Activated naive CD4-positive, alpha-beta T cell treated with anti-CD3 and anti-CD28 coated beads, Interleukin-2, amount 10 ng/mL, durations not matched to agents 7 days and 5 days (primary cell): ENCODE measurements around the gene OSBPL2.

Experiments used
- CTCF ChIA-PET: fragments of 350-600 bp; sonication (Branson Sonifier 250); formaldehyde crosslinking; loops from one replicate; lab custom pipeline; 2021; ENCODE audit warnings: antibody characterized with exemption; lab: Charles Lee
- DNase-seq: peaks from one replicate; pipeline ENCODE4 v3.0.0-alpha.2; 2020
- H3K27ac Mint-ChIP-seq: one replicate; pipeline ENCODE4 v1.8.0; 2021; ENCODE audit warnings: mild to moderate bottlenecking, moderate library complexity, mixed read lengths
- H3K27me3 Mint-ChIP-seq: one replicate; pipeline ENCODE4 v1.8.0; 2021; ENCODE audit warnings: mild to moderate bottlenecking, mixed read lengths
- H3K36me3 Mint-ChIP-seq: one replicate; pipeline ENCODE4 v1.8.0; 2021; ENCODE audit warnings: mixed read lengths
- H3K4me1 Mint-ChIP-seq: one replicate; pipeline ENCODE4 v1.8.0; 2021; ENCODE audit warnings: mixed read lengths
- H3K4me3 Mint-ChIP-seq: one replicate; pipeline ENCODE4 v1.8.0; 2021; ENCODE audit warnings: mild to moderate bottlenecking, moderate library complexity, mixed read lengths
- H3K9me3 Mint-ChIP-seq: one replicate; pipeline ENCODE4 v1.8.0; 2021; ENCODE audit warnings: mixed read lengths

Gene OSBPL2

DNA sequence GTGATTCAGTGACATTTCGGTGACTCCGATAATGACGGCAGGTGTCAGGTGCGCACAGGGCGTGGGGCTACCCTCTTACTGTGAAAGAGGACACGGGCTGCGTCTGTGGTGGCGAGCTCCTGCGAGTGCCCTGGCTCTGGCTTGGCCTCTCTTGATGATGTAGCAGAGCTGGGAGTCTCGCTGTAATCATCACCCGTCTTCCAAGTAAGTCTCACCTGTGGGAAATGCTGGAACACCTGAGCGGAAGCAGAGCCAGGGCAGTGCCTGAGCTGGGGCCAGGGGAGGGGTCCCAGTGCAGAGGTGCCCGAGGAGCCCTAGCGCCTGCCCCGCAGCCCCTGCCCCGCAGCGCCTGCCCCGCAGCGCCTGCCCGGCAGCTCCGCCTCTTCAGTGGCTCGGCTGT lies 4.8 kb downstream of the OSBPL2 start:
- peaks cover 38% of the 10 kb centered on the region for H3K4me1 Mint-ChIP-seq

DNA sequence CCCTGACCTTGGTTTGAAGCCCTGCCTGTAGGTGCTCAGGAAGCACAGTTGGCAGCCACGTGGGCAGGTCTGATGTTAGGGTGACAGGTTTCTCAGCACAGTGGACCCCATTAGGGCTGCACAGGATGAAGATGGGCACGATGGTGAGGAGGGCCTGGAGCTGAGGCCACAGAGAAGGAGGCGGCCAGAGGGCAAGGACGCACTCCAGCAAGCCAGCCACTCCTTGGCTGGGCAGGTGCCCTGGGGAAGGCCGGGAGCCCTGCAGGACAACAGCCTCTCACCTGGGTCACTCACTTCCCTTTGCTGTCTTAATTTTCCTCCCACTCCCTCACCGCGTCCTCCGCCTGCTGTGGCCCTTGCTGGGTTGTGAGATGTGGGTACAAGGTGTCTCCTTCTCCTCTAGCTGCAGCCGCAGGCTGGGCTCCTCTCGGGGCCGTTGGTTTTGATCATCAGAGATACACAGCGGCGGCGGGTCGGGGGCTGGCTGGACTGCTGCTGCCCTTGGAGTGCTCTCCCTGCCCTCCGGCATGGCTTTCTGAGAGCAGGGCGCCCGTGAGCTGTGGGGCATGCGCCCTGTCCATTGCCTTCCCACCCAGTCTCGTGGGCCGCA lies 5.7 kb downstream of the OSBPL2 start:
- no peaks in the 10 kb centered on the region for H3K27me3 Mint-ChIP-seq
- CTCF ChIA-PET = no interaction called here
- no peak overlapping the region for H3K27ac Mint-ChIP-seq
- H3K36me3 Mint-ChIP-seq = peaks cover 6% of the 10 kb centered on the region
- no peak for DNase-seq
- H3K4me1 Mint-ChIP-seq = peaks cover 36% of the 10 kb centered on the region
- no peaks in the 10 kb centered on the region for H3K9me3 Mint-ChIP-seq
- no peak overlapping the region for H3K4me3 Mint-ChIP-seq

More for the DNA sequence above, 4.8 kb downstream of the OSBPL2 start:
- H3K9me3 Mint-ChIP-seq = no peaks in the 10 kb centered on the region
- no peak overlapping the region for H3K4me3 Mint-ChIP-seq
- DNase-seq = no peak
- H3K36me3 Mint-ChIP-seq = peaks cover 6% of the 10 kb centered on the region
- H3K27ac Mint-ChIP-seq = no peak overlapping the region
- CTCF ChIA-PET = no interaction called here
- H3K27me3 Mint-ChIP-seq = no peaks in the 10 kb centered on the region

DNA sequence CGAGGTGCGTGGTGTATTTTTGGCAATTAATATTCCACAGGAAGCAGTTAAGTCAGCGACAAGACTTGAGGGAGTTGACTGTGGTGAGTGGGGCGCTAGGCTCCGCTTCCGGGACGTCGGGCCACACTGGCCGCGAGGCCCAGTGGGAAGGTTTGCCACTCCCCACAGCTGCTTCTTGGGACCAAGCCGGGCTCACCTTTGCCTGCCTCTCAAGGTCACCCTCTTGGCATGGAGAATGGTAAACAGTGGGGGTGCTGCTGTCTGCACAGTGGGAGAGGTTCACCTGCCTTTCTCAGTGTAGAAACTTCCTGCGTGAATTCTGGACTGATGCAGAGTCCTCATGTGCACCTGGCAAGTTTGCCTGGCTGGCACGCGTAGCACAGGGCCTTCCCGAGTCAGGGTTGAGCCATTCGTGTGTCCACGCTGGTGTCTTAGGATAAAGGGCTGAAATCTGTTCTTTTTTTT lies 6.4 kb downstream of the OSBPL2 start:
- peaks cover 29% of the 10 kb centered on the region for H3K4me1 Mint-ChIP-seq
- H3K27me3 Mint-ChIP-seq = no peaks in the 10 kb centered on the region
- DNase-seq = no peak
- no peak overlapping the region for H3K27ac Mint-ChIP-seq
- no peaks in the 10 kb centered on the region for H3K9me3 Mint-ChIP-seq
- H3K36me3 Mint-ChIP-seq = peaks cover 5% of the 10 kb centered on the region
- CTCF ChIA-PET = no interaction called here
- H3K4me3 Mint-ChIP-seq = no peak overlapping the region

DNA sequence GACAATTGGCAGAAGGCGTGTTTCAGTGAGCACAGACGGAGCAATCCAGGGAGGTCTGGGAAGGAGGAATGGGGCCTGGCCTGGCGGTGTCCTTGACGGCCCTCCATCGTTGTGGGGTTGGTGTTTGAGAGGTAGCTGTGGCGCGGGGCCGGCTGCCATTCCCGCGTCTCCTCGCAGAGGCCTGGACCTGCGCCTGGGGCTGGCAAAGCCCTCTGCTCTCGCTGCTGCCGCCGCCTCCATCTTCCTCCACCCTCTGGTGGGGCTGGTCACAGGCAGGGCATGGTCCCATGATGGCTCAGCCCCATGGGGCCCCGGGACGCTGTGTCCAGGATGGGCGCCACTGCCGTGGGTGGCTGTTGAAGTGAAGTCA lies 7.6 kb downstream of the OSBPL2 start:
- DNase-seq = no peak
- Mint-ChIP-seq H3K4me1 (peaks cover 18% of the 10 kb centered on the region), H3K27ac (no peak overlapping the region), H3K9me3 (no peaks in the 10 kb centered on the region), H3K36me3 (peaks cover 5% of the 10 kb centered on the region), H3K27me3 (no peaks in the 10 kb centered on the region), H3K4me3 (no peak overlapping the region)
- CTCF ChIA-PET = no interaction called here

DNA sequence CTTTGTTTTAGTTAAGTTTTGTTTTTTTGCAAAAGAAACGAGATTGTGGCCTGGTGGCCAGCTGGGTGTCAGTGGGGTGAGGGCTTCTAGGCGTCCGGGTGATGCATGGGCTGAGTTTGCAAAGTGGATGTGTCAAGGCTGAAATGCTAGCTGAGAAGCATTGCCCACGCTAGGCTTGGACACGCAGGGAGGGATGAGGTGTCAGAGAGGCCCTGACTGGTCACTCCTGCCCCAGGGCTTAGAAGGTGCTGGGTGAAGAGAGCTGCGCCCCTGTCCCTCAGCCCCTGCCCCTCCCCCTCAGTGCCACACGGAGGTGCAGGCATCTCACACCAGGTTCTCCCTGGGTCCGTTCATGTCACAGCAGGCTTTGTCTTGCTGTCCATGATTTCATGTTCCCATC lies 8.1 kb downstream of the OSBPL2 start:
- Mint-ChIP-seq H3K27ac (no peak overlapping the region), H3K4me1 (peaks cover 15% of the 10 kb centered on the region), H3K27me3 (no peaks in the 10 kb centered on the region)

DNA sequence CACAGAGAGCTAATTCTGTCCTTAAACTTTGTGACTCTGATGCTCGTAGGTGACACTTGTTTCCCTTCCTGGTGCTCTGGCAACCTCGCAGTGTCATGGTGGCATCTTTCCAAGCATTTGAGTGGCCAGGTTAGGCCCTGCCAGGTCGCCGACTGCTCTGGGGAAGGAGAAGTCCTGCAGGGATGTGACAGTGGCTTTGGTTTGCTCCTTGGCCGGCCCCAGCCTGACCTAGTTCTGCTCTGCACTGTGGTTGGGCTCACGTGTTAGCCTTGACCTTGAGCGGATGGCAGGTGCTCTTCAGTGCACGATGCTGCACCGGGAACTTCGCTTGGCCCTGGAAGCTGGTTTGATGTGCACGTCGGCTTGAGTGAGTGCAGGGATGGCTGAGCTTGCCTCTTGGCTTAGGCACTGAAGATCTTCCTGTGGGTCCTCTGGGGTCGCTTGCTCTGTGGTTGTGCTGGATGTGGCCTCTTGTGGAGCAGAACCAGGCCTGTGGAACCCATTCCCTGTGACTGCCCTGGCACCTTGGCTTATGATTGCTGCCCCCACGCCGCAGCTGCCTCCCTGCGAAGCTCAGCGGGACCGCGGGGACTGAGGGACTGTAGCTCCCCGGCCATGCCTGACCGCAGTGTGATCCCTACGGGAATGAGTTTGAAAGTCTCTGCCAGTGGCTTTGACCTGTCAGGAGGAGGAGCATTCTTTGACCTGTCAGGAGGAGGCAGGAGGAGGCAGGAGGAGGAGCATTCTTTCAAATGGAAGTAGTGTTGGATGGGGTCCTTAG lies 8.7 kb downstream of the OSBPL2 start:
- Mint-ChIP-seq H3K36me3 (no peaks in the 10 kb centered on the region), H3K4me1 (peaks cover 9% of the 10 kb centered on the region), H3K27ac (no peak overlapping the region), H3K4me3 (no peak overlapping the region), H3K27me3 (no peaks in the 10 kb centered on the region), H3K9me3 (no peaks in the 10 kb centered on the region)
- no peak for DNase-seq
- CTCF ChIA-PET = no interaction called here

More for the DNA sequence above, 8.1 kb downstream of the OSBPL2 start:
- Mint-ChIP-seq H3K4me3 (no peak overlapping the region), H3K9me3 (no peaks in the 10 kb centered on the region), H3K36me3 (peaks cover 4% of the 10 kb centered on the region)
- CTCF ChIA-PET = no interaction called here
- no peak for DNase-seq

- Mint-ChIP-seq H3K4me1 (peaks cover 9% of the 10 kb centered on the region), H3K9me3 (no peaks in the 10 kb centered on the region), H3K27me3 (no peaks in the 10 kb centered on the region), H3K4me3 (no peak overlapping the region), H3K27ac (no peak overlapping the region), H3K36me3 (no peaks in the 10 kb centered on the region)
- no peak for DNase-seq
- CTCF ChIA-PET = no interaction called here
Observed at GRCh38 chr20:62248890-62249560, 10.7 kb downstream of the OSBPL2 start.

DNA sequence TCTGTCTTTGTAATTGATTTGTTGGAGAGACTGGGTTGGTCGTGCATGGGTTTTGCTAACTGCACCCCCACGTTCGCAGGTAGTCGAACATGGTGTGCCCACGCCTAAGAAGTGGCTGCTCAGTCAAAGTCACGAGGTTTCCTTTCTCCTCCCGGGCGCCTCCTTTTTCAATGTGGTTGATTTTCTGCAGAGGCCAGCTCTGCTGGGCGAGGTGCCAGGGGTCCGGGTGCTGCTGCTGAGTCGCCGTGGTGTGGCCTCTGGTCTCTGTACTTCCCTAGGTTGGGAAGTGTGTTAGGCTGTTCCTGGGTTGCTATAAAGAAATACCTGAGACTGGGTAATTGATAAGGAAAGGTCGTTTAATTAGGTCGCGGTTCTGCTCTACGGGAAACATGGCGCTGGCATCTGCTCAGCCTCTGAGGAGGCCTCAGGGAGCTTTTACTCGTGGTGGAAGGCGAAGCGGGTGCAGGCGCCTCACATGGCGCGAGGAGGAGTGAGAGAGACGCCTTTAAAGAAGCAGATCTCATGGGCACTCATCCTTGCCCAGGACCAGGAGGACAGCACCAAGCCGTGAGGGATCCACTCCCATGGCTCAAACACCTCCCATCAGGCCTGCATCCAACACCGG lies 14.1 kb downstream of the OSBPL2 start:
- Mint-ChIP-seq H3K4me3 (no peak overlapping the region), H3K36me3 (peaks cover 4% of the 10 kb centered on the region), H3K27ac (no peak overlapping the region), H3K27me3 (no peaks in the 10 kb centered on the region), H3K4me1 (no peaks in the 10 kb centered on the region), H3K9me3 (no peaks in the 10 kb centered on the region)
- no peak for DNase-seq
- CTCF ChIA-PET = no interaction called here

DNA sequence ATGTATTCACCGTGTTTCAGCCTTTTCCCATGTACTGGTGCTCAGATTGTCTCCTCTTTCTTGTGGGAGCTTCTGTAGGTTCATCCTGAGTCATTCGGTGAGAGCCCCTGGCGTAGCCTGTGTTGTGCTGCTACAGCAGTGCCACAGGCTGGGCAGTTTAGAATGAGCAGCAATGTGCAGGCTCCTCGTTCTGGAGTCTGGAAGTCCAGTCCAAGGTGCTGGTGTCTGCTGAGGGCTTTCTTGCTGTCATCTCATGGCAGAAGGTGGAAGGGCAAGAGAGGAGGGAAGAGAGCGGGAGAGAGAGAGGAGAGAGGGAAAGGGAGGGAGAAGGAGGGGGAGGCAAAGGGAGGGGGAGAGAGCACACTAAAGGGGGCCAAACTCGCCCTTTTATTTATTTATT lies 15.1 kb downstream of the OSBPL2 start:
- CTCF ChIA-PET = no interaction called here
- no peak for DNase-seq
- H3K27ac Mint-ChIP-seq = no peak overlapping the region
- H3K36me3 Mint-ChIP-seq = peaks cover 4% of the 10 kb centered on the region
- H3K27me3 Mint-ChIP-seq = no peaks in the 10 kb centered on the region
- H3K9me3 Mint-ChIP-seq = no peaks in the 10 kb centered on the region
- no peak overlapping the region for H3K4me3 Mint-ChIP-seq
- no peaks in the 10 kb centered on the region for H3K4me1 Mint-ChIP-seq

DNA sequence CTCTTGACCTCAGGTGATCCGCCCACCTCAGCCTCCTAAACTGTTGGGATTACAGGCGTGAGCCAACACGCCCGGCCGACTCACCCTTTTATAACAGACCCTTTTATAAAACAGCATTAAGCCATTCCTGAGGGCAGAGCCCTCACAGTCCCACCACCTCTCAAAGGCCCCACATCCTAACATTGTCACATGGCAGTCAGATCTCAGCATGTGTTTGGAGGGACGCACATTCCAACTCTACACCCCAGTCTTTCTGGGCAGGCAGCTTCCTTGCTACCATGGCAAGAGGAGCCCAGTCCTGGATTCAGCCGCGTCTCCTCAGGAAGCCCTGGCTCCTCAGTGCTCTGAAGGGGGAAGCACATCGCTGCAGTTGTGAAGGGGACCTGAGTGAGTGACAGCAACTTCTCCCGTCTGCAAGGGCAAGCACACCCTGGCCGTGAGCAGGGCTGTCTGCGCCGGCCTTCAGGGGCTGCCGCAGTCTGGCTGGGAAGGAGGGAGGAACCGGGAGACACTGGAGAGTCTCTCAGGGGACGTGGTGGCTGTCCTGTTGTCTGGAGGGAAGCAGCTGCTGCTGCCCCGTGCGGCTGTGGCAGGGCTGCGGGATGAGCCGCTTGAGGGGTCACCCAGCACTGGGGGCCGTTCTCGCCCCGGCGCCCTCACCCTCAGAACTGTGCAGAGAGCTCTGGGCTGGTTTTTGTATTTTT lies 15.9 kb downstream of the OSBPL2 start:
- H3K4me1 Mint-ChIP-seq = no peaks in the 10 kb centered on the region

GRCh38 chr20:62255976-62256375 lies 17.7 kb downstream of the OSBPL2 start:
- no peak overlapping the region for H3K27ac Mint-ChIP-seq
- CTCF ChIA-PET = no interaction called here
- H3K36me3 Mint-ChIP-seq = peaks cover 5% of the 10 kb centered on the region
- no peaks in the 10 kb centered on the region for H3K4me1 Mint-ChIP-seq
- no peak overlapping the region for H3K4me3 Mint-ChIP-seq
- DNase-seq = no peak
- H3K9me3 Mint-ChIP-seq = no peaks in the 10 kb centered on the region
- H3K27me3 Mint-ChIP-seq = no peaks in the 10 kb centered on the region

More for the DNA sequence above, 15.9 kb downstream of the OSBPL2 start:
- H3K4me3 Mint-ChIP-seq = no peak overlapping the region
- H3K9me3 Mint-ChIP-seq = no peaks in the 10 kb centered on the region
- no peaks in the 10 kb centered on the region for H3K27me3 Mint-ChIP-seq
- CTCF ChIA-PET = no interaction called here
- no peak for DNase-seq
- H3K27ac Mint-ChIP-seq = no peak overlapping the region
- H3K36me3 Mint-ChIP-seq = peaks cover 5% of the 10 kb centered on the region

DNA sequence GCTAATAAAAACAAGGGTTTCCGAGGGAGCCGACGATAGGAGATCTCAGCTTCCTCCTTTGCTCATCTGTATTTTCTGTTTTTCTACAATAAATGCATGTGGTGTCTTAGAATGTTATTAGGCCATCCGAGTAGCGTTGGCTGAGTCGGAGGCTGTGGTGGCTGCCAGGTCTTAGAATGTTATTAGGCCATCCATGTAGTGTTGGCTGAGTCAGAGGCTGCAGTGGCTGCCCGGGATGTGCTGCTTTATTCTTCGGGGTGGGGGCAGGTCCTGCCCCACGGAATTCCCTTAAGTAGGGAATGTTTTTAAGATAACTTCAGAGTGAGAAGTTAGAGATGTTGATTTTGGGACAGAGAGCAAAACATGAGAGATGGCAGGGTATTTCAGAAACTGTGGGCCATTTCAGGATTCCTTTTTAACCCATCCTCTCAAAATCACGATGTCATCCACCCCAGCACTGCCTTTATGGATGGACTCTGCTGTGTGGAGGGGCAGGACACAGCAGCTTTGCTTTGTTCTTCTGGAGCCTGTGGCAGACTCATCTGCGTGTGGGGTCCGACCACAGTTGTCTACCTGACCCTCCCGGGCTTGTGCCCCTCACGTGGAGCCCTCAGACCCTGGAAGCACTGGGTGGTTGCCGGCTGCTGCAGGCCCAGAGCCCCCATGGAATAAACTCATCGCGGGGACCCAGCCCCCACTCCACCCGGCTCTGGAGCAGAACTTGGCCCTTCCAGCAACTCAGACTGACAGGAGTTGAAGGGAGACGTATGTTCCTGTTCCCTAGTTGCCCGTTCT lies 20.4 kb downstream of the OSBPL2 start:
- Mint-ChIP-seq H3K4me1 (no peaks in the 10 kb centered on the region), H3K27ac (no peak overlapping the region), H3K27me3 (no peaks in the 10 kb centered on the region), H3K4me3 (no peak overlapping the region), H3K9me3 (no peaks in the 10 kb centered on the region), H3K36me3 (peaks cover 7% of the 10 kb centered on the region)
- no peak for DNase-seq
- CTCF ChIA-PET = no interaction called here

DNA sequence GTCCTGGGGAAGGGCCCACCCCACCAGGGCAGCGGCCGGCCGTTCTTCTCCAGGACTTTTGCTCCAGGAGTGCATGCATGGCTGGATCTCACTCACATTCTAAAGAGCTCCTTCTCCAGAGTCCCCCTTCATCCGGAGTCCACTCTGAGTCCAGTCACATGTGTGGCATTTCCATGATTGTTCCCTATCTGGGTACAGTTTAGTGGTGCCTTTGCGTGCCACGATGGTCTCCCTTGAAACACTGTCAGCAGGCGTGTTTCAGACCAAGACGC lies 20.9 kb downstream of the OSBPL2 start:
- Mint-ChIP-seq H3K9me3 (no peaks in the 10 kb centered on the region), H3K27ac (no peak overlapping the region), H3K4me1 (no peaks in the 10 kb centered on the region), H3K27me3 (no peaks in the 10 kb centered on the region), H3K36me3 (peaks cover 7% of the 10 kb centered on the region), H3K4me3 (no peak overlapping the region)
- CTCF ChIA-PET = no interaction called here
- no peak for DNase-seq
